Heart left ventricle (tissue), 13 donors: Measurements from ENCODE around the gene AFAP1.

Source experiments
- POLR2A ChIP-seq, 2 donors: fragments of 450-650 bp; IDR thresholded peaks; one replicate each; pipeline ENCODE4 v1.6.1; 2017; ENCODE audit warnings: antibody characterized with exemption in 2 of 2, mild to moderate bottlenecking in 2 of 2, moderate library complexity in 2 of 2
- TF ChIP-seq, protein P1 (sequence below), 12 donors: fragments of 200-600 bp; sonication (generic) in 4 of 12; IDR thresholded peaks; one replicate each; pipeline versions ENCODE4 v1.5.0 to v1.8.0; 2018 to 2022; ENCODE audit warnings: antibody characterized with exemption in 12 of 12, mild to moderate bottlenecking in 5 of 12
- donor health status: ischemic (EF 13 %, LVEDD 7.1; RV severe dilation, severe dysfunction).
- donor health status: DM: no; HTN: yes; CAD: no.
- donor health status: DM: no; HTN: no; CAD: no.
- donor health status: ischemic (EF 25% LVEDD 6.9; RV normal size, moderate dysfunction).
- donor health status: ischemic (EF 25% LVEDD 5.7; RV mildly dilated, moderate dysfunction).
- donor health status: ischemic (EF 35%, LVEDD 5.7; RV mildly dilated, moderate dysfunction).
- donor health status: nonischemic (EF 11% LVEDD 7.7; RV severe dilation, severe dysfunction).
- donor health status: DM: yes; HTN: yes; CAD: no.
- donor health status: PGD.
- donor health status: ischemic (EF 29% LVEDD 5.4; RV normal size, mild dysfunction).
- donor health status: nonischemic (EF 23%, LVEDD 6.1; RV moderate dilation, normal function).

GRCh38 chr4:7874838-7875237, 64.8 kb downstream of the AFAP1 start:
- no peak for TF ChIP-seq POLR2A (IDR thresholded peaks at IDR 0.05)
- TF ChIP-seq, protein P1, sequence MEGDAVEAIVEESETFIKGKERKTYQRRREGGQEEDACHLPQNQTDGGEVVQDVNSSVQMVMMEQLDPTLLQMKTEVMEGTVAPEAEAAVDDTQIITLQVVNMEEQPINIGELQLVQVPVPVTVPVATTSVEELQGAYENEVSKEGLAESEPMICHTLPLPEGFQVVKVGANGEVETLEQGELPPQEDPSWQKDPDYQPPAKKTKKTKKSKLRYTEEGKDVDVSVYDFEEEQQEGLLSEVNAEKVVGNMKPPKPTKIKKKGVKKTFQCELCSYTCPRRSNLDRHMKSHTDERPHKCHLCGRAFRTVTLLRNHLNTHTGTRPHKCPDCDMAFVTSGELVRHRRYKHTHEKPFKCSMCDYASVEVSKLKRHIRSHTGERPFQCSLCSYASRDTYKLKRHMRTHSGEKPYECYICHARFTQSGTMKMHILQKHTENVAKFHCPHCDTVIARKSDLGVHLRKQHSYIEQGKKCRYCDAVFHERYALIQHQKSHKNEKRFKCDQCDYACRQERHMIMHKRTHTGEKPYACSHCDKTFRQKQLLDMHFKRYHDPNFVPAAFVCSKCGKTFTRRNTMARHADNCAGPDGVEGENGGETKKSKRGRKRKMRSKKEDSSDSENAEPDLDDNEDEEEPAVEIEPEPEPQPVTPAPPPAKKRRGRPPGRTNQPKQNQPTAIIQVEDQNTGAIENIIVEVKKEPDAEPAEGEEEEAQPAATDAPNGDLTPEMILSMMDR (IDR thresholded peaks at IDR 0.05), result no peak
